Raji (cell line): ENCODE measurements around the gene POFUT2.

Experiments used
- POLR2A ChIP-seq: IDR thresholded peaks from 2 replicates; pipeline ENCODE4 v1.6.1; 2011; ENCODE audit warnings: low read depth, low read length, control low read depth; ENCODE audit not compliant: insufficient read depth

POFUT2 gene

DNA sequence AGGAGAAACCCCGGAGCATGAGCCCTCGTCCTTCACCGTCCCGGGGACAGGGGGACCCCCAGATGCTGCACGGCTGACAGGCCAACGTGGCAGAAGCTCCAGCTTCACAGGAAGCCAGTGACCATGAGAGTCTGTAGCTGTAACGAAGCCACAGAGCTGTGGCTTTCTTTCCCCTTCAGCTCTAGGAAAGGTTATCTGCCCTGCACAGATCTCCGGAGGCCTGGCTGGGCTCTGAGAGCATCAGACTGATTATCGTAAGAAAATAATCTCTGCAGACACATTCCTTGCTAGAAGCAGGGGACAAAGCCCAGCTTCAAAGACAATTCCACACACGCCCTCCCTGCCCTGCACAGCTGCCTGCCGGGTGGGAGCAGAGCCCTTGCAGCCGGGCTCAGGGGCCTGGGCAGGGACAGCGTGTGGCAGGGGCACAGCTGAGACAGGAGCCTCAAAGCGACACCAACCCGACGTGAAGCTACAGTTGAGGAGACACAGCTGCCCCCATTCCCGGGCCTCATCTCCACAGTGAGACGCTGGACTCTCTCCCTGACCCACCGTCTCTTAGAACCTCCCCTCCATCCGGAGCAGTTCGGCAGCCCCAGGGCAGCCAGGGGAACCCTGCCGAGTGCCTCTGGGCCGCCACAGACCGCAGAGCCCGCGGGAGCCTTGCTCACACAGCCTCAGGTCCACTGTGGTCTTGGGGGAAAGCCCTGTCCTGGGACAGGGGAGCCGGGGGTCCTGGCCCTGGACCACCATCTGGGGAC is 30.6 kb downstream of the POFUT2 start:
- TF ChIP-seq POLR2A, result no peak

DNA sequence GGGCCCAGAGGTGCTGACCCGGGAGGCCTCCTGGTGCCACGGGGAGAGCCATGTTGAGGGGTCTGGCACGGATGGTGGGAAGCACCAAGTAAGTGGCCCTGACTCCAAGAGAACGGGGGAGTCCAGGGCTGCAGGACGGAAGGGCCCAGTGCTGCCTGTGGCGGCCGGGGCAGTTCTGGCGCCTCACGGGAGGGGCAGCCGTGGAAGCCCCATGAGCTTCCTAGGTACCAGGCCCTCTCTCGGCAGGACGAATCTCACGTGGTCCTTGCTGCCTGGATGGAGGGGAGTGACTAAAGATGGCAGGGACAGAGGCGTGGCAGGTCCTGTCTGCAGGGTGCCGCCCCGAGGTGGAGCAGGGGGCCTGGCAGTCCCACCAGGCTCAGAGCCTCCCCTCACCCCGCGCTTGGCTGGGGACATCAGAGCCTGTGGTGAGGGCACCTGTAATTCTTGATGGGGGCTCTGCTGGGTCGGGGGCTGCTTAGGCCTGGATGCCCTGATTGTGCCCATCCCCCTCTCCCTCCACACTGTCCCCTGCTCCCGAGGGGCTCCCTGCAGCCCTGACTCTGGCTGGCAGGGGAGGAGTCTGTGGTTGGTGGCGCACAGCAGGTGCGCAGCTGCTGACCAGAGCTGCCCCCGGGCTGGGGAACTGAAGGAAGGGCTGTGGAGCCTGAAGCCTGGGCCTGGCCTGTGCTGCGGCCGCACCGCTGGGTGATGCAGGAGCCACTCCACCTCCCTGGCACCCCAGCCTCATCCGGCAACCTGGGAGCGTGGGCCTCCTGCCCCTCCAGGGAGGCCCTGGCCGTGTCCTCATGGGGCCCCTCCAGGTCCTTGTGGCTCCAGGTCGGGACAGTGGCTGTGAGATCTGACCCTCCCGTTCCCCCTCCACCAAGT is 31.4 kb downstream of the POFUT2 start:
- TF ChIP-seq POLR2A, result no peak

- no peak for TF ChIP-seq POLR2A
Measured at GRCh38 chr21:45255381-45256020, 32.2 kb downstream of the POFUT2 start.

DNA sequence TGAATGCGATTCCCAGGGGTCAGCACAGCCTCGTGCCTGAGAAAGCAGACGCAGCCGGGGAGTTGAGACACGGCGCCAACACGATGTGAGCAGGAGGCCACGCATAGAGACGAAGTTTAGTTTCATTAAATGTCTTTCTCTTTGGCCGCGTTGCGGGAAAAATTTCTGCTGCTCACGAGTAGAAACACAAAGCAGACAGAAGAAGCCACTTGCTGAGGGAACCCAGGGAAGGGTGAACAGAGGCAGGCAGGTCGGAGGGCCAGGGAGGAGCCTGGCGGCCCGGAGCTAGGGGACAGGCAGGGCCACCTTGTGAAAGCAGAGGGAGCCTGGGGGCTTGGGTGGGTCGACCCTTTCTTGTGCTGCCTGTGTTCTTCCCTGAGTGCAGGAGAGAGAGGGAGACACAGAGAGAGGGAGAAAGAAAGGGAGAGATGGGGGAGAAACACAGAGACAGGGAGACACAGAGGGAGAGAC is 33.2 kb downstream of the POFUT2 start:
- TF ChIP-seq POLR2A, result no peak

DNA sequence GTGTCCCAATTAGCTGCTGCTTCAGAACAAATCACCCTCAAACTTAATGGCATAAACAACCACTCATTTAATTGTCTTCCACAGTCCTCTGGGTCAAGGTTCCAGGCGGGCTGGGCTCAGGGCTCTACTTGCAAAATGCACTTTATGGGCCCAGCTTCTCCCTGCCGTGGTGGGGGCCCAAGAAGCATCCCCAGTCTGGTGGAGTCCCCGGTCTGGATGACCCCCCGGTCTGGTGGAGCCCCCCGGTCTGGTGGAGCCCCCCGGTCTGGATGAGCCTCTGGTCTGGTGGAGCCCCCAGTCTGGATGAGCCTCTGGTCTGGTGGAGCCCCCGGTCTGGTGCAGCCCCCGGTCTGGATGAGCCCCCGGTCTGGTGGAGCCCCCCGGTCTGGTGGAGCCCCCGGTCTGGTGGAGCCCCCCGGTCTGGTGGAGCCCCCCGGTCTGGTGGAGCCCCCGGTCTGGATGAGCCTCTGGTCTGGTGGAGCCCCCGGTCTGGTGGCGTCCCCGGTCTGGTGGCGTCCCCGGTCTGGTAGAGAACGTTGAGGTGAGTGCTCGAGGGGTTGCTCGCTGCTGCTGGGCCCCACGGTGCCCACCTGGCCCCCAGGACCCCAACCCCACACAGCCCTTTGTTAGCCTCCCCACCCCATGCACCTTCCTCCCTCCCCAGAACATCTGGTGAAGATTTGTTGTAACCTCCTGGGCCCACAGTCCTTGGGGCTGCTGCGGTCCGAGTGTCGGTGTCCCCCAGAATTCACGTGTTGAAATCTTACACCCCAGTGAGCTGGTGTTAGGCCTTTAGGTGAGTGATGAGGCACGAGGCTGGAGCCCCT is 33.8 kb downstream of the POFUT2 start:
- no peak for TF ChIP-seq POLR2A

GRCh38 chr21:45253180-45253579 is 34.5 kb downstream of the POFUT2 start:
- no peak for TF ChIP-seq POLR2A

GRCh38 chr21:45252448-45252925 is 35.2 kb downstream of the POFUT2 start:
- no peak for TF ChIP-seq POLR2A

DNA sequence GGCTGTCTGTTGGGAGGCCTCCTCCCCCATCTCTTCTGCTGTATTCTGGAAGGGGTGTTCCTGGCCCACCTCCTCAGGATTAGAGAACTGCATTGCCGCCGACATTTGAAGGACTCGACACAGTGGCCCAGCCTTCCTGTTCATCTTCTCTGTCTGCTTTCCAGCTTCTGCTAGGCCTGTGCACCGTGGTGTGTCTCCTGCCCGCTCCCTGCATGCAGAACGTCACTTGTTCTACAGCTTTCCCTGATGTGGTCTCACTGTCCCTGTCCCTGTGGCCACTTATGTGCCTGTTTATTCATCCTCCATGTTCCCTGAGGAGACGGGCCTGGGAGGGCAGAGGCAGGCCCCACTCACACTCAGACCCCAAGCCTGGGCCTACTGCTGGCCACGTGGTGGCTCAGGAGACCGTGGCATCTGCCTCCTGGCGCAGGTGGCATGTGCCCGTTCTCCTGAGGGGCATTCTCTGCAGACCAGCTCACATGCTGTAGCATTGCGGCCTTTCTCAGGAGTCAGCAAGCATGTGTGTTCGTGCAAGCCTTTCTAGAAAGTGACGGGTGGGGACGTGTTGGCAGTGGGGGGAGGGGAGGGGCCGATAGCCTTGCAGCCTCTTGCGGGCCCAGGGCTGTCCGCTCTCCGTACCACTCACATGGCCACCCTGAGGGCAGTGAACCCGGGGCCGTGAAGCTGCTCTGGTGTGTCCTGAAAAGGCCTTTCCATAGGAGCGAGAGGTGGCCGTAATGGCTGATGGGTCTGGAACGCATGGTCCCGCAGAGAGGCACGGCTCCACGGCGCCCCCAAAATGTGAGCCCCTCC is 35.9 kb downstream of the POFUT2 start:
- TF ChIP-seq POLR2A, result no peak

DNA sequence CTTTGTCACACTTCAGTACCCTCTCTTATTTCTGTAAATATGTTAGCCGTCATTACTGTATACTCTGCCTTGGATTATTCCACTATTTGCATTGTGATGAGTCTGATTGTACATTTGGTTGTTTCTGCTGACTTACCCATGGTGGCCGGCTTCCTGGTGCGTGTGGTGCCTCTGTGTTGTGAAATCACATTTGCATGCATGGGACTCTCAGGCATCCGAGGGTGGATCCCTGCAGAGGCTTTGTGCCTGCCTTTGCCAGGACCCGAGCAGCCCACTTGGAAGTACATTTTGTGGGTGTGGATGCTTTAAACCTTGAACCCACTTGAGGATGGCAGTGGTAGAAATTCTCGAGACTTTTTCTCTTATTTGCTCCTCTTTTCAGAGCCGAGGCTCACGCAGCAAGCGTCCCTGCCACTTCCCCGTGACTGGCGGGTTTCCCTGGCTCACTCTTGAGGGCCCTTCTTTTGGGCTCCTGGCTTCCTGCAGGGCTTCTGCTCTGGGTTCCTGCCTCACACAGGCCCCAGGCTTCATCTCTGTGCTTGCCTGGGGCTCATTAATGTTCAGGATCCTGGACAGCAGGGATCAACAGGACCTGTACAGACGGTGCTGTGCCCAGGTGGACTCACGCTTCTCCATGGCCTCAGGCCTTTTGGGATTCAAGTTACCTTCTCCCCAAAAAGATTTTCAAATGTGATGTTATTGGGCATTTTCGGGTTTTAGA is 36.6 kb downstream of the POFUT2 start:
- TF ChIP-seq POLR2A, result no peak

DNA sequence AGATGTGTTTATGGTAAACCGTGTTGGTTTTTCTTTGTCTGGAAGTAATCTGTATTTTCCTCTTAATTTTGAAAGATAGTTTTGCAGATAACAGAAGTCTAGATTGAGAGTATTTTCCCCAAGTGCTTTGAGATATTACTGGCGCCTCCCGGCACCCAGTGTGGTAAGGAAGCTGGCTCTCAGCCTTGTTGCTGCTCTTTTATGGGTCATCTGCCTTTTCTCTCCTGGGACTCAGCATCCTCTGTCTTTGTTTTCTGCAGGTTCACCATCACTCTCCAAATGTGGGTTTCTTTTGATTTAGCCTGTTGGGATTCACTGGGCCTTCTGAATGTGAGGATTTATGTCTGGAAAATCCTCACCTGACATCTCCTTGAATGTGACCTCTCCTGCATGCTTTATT is 37.4 kb downstream of the POFUT2 start:
- TF ChIP-seq POLR2A, result no peak

- no peak for TF ChIP-seq POLR2A
Measured at GRCh38 chr21:45249626-45250025, 38.1 kb downstream of the POFUT2 start.

DNA sequence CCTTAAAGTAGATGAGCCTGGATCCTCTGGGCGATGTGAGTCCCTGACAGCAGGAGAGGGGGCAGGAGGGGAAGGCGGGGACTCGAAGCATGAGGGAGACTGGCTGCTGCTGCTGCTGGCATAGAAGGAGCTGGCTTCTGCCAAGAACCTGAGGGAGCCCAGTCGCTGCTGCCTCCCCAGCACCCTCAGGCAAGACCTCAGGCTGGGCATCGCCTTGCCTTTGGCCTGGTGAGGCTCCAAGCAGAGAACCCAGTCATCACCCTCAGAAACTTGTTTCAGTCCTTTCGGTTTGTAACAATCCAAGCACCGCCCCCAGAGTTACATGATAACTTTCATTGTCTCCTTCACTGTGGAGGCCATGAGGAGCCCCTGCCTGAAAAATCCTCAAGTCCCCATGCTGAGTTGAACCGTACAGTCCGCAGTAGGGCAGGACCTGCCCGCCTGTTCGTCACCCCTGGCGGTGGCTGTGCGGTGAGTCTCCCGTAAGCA is 38.8 kb downstream of the POFUT2 start:
- TF ChIP-seq POLR2A, result no peak

DNA sequence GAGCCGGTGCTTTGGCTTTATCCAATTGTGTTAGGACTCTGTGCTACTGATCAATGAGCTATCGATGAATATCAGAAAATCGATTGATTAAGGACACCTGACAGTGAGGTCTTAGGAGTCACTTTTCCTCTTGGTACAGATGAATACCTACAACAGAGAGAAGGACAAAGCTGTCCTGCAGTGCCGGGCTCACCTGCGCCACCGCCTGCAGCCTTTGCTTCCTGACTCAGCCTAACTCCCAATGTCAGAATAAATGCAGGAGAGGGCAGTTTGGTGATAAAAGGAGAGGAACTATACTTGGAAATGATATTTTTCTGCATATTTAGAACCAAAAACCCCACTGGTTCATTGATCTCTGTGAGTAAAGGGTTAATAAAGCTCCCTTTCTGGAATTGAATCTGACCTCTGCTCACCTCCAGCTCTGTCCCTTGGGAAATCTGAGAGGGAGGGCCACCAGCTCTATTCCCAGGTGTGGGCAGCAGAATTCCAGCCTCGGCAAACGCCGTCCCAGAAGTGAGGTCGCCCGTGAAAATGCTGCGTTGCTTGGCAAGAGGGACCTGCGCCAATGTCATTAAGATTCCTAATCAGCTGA is 39.3 kb downstream of the POFUT2 start:
- no peak for TF ChIP-seq POLR2A
